IMR-90 (cell line): ENCODE data around the gene FAM47E. TPM values are rescaled to one million over a fixed set of nuclear protein-coding genes. Genes with fewer than 3 reads are reported as not detected.

Source experiments
- ATAC-seq: fragments of 200-7000 bp; cut with Tn5 transposase; 2 replicates; pipeline ENCODE4 v1.9.1; 2020; ENCODE audit warnings: low read depth, mild to moderate bottlenecking, moderate library complexity
- BruUV-seq: library from RNA; stranded (reverse); fragments of 400-500 nt; replicated peaks from 2 replicates; lab custom pipeline; 2021; lab: Mats Ljungman, UMichigan
- CTCF ChIA-PET: fragments of 300-600 bp; formaldehyde crosslinking; extraction: SDS; loops from one replicate; lab custom pipeline; 2021; ENCODE audit warnings: antibody characterized with exemption; lab: Yijun Ruan, JAX
- POLR2A ChIA-PET: fragments of 300-600 bp; sonication (Branson Sonifier 250); formaldehyde crosslinking; loops from one replicate; lab custom pipeline; 2022; ENCODE audit warnings: antibody characterized with exemption; ENCODE audit not compliant: unreplicated experiment; lab: Charles Lee
- DNase-seq: peaks from one replicate; pipeline ENCODE4 v3.0.0; 2013
- H2AFZ ChIP-seq: replicated peaks from 2 replicates; pipeline ENCODE3; 2013; ENCODE audit warnings: low read length, mild to moderate bottlenecking; ENCODE audit not compliant: poor library complexity
- H2AK5ac ChIP-seq: 2 replicates; pipeline ENCODE4 v1.6.1; 2013; ENCODE audit warnings: low read depth, low read length, inconsistent platforms
- H2AK9ac ChIP-seq: replicated peaks from 2 replicates; pipeline ENCODE3; 2013; ENCODE audit warnings: mild to moderate bottlenecking, low read depth, low read length, moderate library complexity; ENCODE audit not compliant: poor library complexity
- H2BK120ac ChIP-seq: 2 replicates; pipeline ENCODE4 v1.6.1; 2013; ENCODE audit warnings: low read depth, low read length, inconsistent platforms
- H2BK15ac ChIP-seq: 3 replicates; pipeline ENCODE4 v1.6.1; 2013; ENCODE audit warnings: low read depth, low read length, inconsistent platforms
- H2BK20ac ChIP-seq: 2 replicates; pipeline ENCODE4 v1.6.1; 2013; ENCODE audit warnings: low read depth, mild to moderate bottlenecking, inconsistent platforms, low read length, moderate library complexity
- H2BK5ac ChIP-seq: 2 replicates; pipeline ENCODE4 v1.6.1; 2013; ENCODE audit warnings: mild to moderate bottlenecking, low read depth, low read length, inconsistent platforms; ENCODE audit not compliant: poor library complexity, severe bottlenecking
- H3K14ac ChIP-seq: replicated peaks from 2 replicates; pipeline ENCODE4 v1.6.1; 2013; ENCODE audit warnings: low read depth, low read length, inconsistent platforms
- H3K18ac ChIP-seq: 2 replicates; pipeline ENCODE4 v1.6.1; 2013; ENCODE audit warnings: low read depth, low read length, control low read depth
- H3K23ac ChIP-seq: 2 replicates; pipeline ENCODE4 v1.6.1; 2013; ENCODE audit warnings: low read depth, low read length, inconsistent platforms
- H3K27ac ChIP-seq: 2 replicates; pipeline ENCODE4 v1.5.1; 2013; ENCODE audit warnings: mild to moderate bottlenecking, control low read depth, low read length; ENCODE audit not compliant: insufficient read depth
- H3K27me3 ChIP-seq: 2 replicates; pipeline ENCODE4 v1.6.1; 2013; ENCODE audit warnings: low read length; ENCODE audit not compliant: control insufficient read depth, insufficient read depth
- H3K36me3 ChIP-seq: 2 replicates; pipeline ENCODE4 v1.6.1; 2013; ENCODE audit warnings: low read length, mixed read lengths; ENCODE audit not compliant: control insufficient read depth, insufficient read depth
- H3K4ac ChIP-seq: 2 replicates; pipeline ENCODE4 v1.6.1; 2013; ENCODE audit warnings: low read depth, low read length, inconsistent platforms
- H3K4me1 ChIP-seq: 2 replicates; pipeline ENCODE4 v1.6.1; 2013; ENCODE audit warnings: low read length, mixed read lengths; ENCODE audit not compliant: control insufficient read depth, insufficient read depth
- H3K4me2 ChIP-seq: 2 replicates; pipeline ENCODE4 v1.6.1; 2013; ENCODE audit warnings: low read depth, mild to moderate bottlenecking, control low read depth, low read length, moderate library complexity
- H3K4me3 ChIP-seq: 2 replicates; pipeline ENCODE4 v1.5.1; 2013; ENCODE audit warnings: low read depth, mild to moderate bottlenecking, control low read depth, low read length, moderate library complexity; ENCODE audit not compliant: insufficient read depth
- H3K56ac ChIP-seq: 2 replicates; pipeline ENCODE4 v1.6.1; 2013; ENCODE audit warnings: low read length, inconsistent platforms; ENCODE audit not compliant: insufficient read depth; ENCODE audit errors: extremely low read depth
- H3K79me1 ChIP-seq, 2 experiments: 2 replicates each; pipeline ENCODE4 v1.6.1; 2013; ENCODE audit warnings: low read length in 2 of 2, inconsistent platforms in 1 of 2, low read depth in 1 of 2
- H3K9ac ChIP-seq: 2 replicates; pipeline ENCODE4 v1.6.1; 2013; ENCODE audit warnings: low read depth, low read length, control low read depth
- H3K9me1 ChIP-seq: 2 replicates; pipeline ENCODE4 v1.6.1; 2013; ENCODE audit warnings: low read length, inconsistent platforms; ENCODE audit not compliant: insufficient read depth
- H3K9me3 ChIP-seq: 2 replicates; pipeline ENCODE4 v1.6.1; 2013; ENCODE audit warnings: low read length; ENCODE audit not compliant: control insufficient read depth, insufficient read depth
- H4K20me1 ChIP-seq: 2 replicates; pipeline ENCODE4 v1.6.1; 2013; ENCODE audit warnings: low read length, inconsistent platforms; ENCODE audit not compliant: insufficient read depth
- H4K5ac ChIP-seq: 2 replicates; pipeline ENCODE4 v1.6.1; 2013; ENCODE audit warnings: mild to moderate bottlenecking, low read depth, low read length, control low read depth
- H4K8ac ChIP-seq, 2 experiments: 2 replicates each; pipeline ENCODE4 v1.6.1; 2013; ENCODE audit warnings: low read depth in 2 of 2, low read length in 2 of 2, control low read depth in 1 of 2, inconsistent platforms in 1 of 2
- H4K91ac ChIP-seq: 2 replicates; pipeline ENCODE4 v1.6.1; 2013; ENCODE audit warnings: low read depth, low read length, inconsistent platforms; ENCODE audit not compliant: insufficient read depth
- CHD1 ChIP-seq: IDR thresholded peaks from 2 replicates; pipeline ENCODE4 v1.6.1; 2012; ENCODE audit warnings: low read depth, low read length, improper control_type of control experiment
- FOS ChIP-seq: fragments of 150-350 bp; IDR thresholded peaks from 2 replicates; pipeline ENCODE4 v1.6.1; 2016; ENCODE audit warnings: low read depth, low read length
- MAFK ChIP-seq: IDR thresholded peaks from 2 replicates; pipeline ENCODE4 v1.6.1; 2012; ENCODE audit warnings: low read depth, low read length, improper control_type of control experiment
- MAZ ChIP-seq: IDR thresholded peaks from 2 replicates; pipeline ENCODE4 v1.6.1; 2012; ENCODE audit warnings: low read depth, mild to moderate bottlenecking, low read length, improper control_type of control experiment, moderate library complexity, borderline replicate concordance
- MXI1 ChIP-seq: IDR thresholded peaks from 2 replicates; pipeline ENCODE4 v1.6.1; 2012; ENCODE audit warnings: low read depth, mild to moderate bottlenecking, low read length, moderate library complexity, borderline replicate concordance
- NFE2L2 ChIP-seq: fragments of 150-350 bp; IDR thresholded peaks from 2 replicates; pipeline ENCODE4 v1.6.1; 2016; ENCODE audit warnings: low read depth, mild to moderate bottlenecking, low read length
- WGBS, 2 experiments: methylation state at CpG; one replicate each; pipeline versions ENCODE4 v1.1.5 to v1.1.7; 2013; ENCODE audit warnings: missing lambda C conversion rate in 2 of 2; ENCODE audit not compliant: insufficient read length in 1 of 2; ENCODE audit errors: extremely low coverage in 2 of 2; 5-methylcytosine and 5-hydroxymethylcytosine counted together
- dilution Hi-C: fragments of 300-500 bp; cut with HindIII; formaldehyde crosslinking; loops from one replicate; pipeline ENCODE4 v1.14.3; 2018; ENCODE audit warnings: low sequenced_read_pairs; ENCODE audit not compliant: unreplicated experiment
- in situ Hi-C: fragments of 300-500 bp; cut with MboI; formaldehyde crosslinking; loops from 3 replicates; pipeline ENCODE4 v1.14.3; 2019; ENCODE audit warnings: low sequenced_read_pairs, inconsistent platforms, mixed read lengths
- intact Hi-C: fragments of 100-400 bp; cut with micrococcal nuclease; formaldehyde crosslinking; loops from 2 replicates; pipeline ENCODE4 v1.10.0; 2022
- polyA plus RNA-seq, 3 experiments: library from polyadenylated mRNA; depleted of rRNA; stranded (reverse); fragments of >200 nt; gene quantifications; 2 replicates each; pipeline ENCODE4 v1.2.3, GENCODE V29; 2012; ENCODE audit warnings: low replicate concordance in 1 of 3
- total RNA-seq: library from RNA; depleted of rRNA; stranded (reverse); fragments of >200 nt; gene quantifications from 2 replicates; pipeline ENCODE4 v1.2.3, GENCODE V29; 2012

Gene FAM47E
- total and polyA plus RNA-seq, 2 of the 4 experiments (the other 2 are of a cell fraction): 0.05 TPM; not detected in 1

DNA sequence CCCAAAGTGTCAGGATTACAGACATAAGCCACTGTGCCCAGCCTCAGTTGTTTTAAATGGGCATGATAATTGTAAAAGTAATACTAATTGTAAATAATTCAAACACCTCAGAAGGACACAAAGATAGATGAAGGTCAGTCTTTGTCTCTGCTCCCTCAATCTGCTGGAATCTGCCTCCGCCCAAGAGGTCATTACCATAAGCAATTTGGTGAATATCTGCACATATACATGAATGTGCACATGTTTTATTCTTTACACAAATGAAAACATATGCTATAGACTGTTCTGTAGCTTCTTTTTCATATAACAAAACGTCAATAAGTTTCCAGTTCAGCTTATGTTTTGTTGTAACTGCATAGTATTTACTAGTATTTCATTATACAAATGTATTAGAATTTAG, 62.0 kb downstream of the FAM47E start:
- Histone ChIP-seq H4K5ac (no peak overlapping the region), H3K9me1 (peaks cover 7% of the 10 kb centered on the region; the same call in 1 of the 2 replicates), H3K4me1 (peaks cover 1% of the 10 kb centered on the region; the same call in 1 of the 2 replicates), H3K4me3 (no peak overlapping the region), H3K14ac (no peak overlapping the region), H2BK120ac (no peak overlapping the region), H3K79me1 (peaks cover 3 to 10% of the 10 kb centered on the region in 2 experiments; a peak in 3 of 4 replicates), H2AK9ac (no peak overlapping the region), H4K20me1 (no peaks in the 10 kb centered on the region; the same call in 1 of the 2 replicates), H2AFZ (no peak overlapping the region), H2BK15ac (no peak overlapping the region), H4K91ac (no peak overlapping the region), H3K18ac (no peak overlapping the region), H3K27ac (no peak overlapping the region), H3K9ac (no peak overlapping the region), H3K27me3 (no peaks in the 10 kb centered on the region), H2BK5ac (no peak overlapping the region), H3K56ac (no peak overlapping the region), H2BK20ac (no peak overlapping the region), H3K4me2 (no peak overlapping the region), H4K8ac (no peak overlapping the region), H3K9me3 (peaks cover 2% of the 10 kb centered on the region), H3K4ac (no peak overlapping the region), H3K23ac (no peak overlapping the region), H3K36me3 (peaks cover 8% of the 10 kb centered on the region), H2AK5ac (no peak overlapping the region)
- no TSS peak for BruUV-seq
- ChIA-PET CTCF (no interaction called here), POLR2A (no interaction called here)
- TF ChIP-seq NFE2L2: no peak
- TF ChIP-seq MAZ: no peak
- TF ChIP-seq MAFK: no peak
- no peak for TF ChIP-seq FOS
- TF ChIP-seq MXI1: no peak
- no peak for TF ChIP-seq CHD1
- no peak for DNase-seq
- intact Hi-C loops: no loop called here
- WGBS, 2 experiments: no CpG with 5 or more reads among the region's 2 CpGs
- no peak for ATAC-seq
- dilution Hi-C loops: no loop called here
- in situ Hi-C loops: no loop called here
